Stimulated activated CD8-positive, alpha-beta memory T cell treated with anti-CD3 and anti-CD28 coated beads, Interleukin-7, amount 100 ng/mL, for 24 hours (primary cell): Measurements from ENCODE around the gene ERO1A.
"Not testable (repeated sequence)": the region's sequence is repeated elsewhere in the genome, so short reads cannot be mapped to it uniquely, and the experiment has no call there.

Source experiments
- DNase-seq: peaks from one replicate; pipeline ENCODE4 v3.0.0-alpha.2; 2020; ENCODE audit warnings: low read depth

The ERO1A gene

GRCh38 chr14:52695481-52696091, at the start of gene ERO1A:
Gene ERO1A (minus strand): TSS chr14:52695558. CDS start chr14:52695481, 77 bp downstream.
- peak; percentile 26 for DNase-seq

DNA sequence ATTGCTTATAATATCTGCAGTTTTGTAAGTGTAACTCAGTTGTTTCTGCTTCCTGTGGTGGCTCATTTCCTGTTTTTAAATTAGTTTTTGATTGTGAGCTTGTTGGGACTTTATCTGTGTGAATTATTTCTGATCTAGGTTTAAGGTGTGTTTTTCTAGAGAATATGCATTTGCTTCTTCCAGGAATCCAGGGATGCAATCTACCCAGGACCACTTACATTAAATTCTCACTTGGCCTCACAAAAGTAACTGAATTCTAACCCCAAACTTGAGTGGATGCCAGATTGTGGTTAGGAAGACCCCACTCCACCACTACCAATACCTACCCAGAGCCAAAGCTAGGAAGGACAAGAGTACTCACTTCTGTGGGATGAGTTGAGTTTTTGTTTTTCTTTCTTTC, 46.5 kb upstream of the ERO1A start:
- no peak for DNase-seq

DNA sequence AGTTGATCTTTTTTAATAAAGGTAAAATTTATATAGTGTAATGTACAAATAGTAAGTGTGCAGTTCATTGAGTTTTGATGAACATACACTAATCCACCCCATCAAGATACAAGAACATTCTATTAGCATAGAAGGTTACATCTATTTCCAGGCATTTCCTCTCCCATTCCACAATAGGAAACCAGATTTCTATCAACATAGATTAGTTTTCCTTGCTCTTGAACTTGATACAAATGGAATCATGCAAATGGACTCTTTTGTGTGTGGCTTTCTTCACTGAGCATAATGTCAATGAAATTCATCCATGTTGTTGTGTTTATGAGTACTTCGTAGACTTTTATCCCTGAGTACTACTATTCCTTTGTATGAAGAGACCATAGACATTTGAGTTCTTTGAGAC, 45.4 kb upstream of the ERO1A start:
- no peak for DNase-seq

- DNase-seq = no peak
Observed at GRCh38 chr14:52738409-52738808, 43.1 kb upstream of the ERO1A start.

- DNase-seq = no peak
Observed at GRCh38 chr14:52735921-52736489, 40.6 kb upstream of the ERO1A start.

DNA sequence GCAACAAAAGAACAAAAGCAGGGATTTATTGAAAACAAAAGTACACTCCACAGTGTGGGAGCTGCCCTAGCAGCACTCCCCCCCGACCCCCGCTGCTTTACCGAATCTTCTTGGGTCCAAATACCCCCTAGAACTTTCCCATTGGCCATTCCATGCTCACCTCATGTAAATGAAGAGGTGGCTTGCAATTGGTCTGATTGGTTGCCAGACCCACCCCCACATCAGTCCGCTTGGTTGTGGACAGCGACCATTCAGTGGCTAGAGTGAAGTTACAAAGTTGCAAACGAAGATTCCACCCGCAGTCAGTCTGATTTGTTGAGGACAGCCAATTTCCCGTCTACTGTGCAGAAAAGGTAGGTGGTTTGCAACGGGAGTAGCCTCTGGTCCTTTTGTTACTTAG, 38.5 kb upstream of the ERO1A start:
- DNase-seq = no peak

GRCh38 chr14:52730709-52731111, 35.4 kb upstream of the ERO1A start:
- DNase-seq = no peak

DNA sequence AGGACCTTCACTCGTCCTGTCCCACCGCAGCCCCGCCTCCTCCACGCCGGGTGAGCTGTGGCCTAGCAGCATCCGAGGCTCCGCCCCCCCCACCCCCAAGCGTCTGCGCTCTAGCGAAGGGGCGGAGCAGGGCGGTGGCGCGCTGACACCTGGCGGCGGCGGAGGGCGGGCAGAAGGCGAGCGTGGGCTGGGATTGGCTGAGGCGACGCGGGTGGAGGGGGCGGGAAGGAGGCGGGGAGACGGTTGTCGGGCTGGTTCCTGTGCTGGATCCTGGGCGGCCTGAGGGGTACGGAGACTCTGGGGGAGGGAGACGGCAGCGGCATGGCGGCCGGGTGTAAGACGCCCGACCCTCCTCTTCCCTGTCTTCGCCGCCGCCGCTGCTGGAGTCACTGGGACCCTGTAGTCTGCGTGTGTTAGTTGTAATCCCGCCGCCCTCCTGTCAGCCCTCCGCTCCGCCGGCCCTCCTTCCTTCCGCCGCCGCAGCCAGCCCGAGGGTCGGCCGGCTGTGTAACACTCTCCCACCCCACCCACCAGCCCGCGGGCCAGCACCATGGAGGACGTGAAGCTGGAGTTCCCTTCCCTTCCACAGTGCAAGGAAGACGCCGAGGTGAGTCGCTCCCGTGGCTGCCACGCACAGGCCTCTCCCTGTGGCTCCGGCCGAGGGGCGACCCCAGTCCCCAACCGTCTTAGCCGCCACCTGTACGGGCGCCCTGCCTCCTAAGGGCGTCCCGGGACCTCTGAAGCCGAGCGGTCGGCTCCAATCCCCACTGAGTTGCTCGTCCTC, 34.8 kb upstream of the ERO1A start, which contains the start of gene STYX:
Gene STYX, plus strand, starts transcription at position 242 of the 784 bp plus-strand sequence. Its CDS starts 309 bp downstream, at position 551.
- DNase-seq = peak; percentile 97

- no peak for DNase-seq
Observed at GRCh38 chr14:52729585-52729924, 34.2 kb upstream of the ERO1A start.

GRCh38 chr14:52729035-52729434, 33.7 kb upstream of the ERO1A start:
- not testable (repeated sequence) for DNase-seq

GRCh38 chr14:52727509-52727908, 32.2 kb upstream of the ERO1A start:
- not testable (repeated sequence) for DNase-seq

- no peak for DNase-seq
Observed at GRCh38 chr14:52724360-52724644, 28.9 kb upstream of the ERO1A start.

DNA sequence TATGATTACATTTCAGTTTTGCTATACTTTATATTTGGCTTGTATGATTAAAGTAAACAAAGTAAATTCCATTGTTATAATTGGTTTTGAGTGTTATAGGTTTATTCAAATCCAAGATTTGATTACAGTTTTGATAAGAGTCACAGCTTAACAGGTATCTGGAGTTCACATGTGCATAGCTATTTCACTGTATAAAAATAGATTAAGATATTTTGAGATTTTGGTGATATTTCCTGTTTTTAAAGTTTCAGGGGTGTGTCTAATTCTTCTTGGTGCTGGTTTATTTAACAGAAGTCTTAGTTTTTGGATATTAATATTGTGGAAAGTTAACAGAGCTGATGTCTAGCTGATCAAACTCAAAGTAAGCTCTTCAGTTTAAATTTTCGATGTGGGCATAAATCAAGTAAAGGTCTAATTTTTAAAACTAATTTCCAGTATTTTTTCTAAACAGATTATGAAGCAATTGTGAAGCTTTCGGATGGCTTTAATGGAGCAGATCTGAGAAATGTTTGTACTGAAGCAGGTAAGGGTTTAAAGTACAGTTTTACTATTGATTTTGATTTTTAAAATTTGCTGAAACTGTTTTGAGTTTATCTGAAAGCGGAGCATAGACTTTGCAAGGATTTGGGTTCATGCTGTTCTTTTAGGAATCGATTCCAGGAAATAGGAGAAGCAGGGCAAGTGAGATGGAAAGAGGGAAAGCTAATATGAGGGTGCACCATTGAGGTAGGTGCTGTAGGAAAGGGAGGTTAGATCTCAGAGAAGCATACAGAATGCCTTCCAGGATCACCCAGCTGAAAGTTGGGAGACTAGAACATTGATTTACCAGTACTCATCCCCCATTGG, 28.4 kb upstream of the ERO1A start:
- DNase-seq = no peak

- no peak for DNase-seq
Observed at GRCh38 chr14:52716155-52716554, 20.8 kb upstream of the ERO1A start.

DNA sequence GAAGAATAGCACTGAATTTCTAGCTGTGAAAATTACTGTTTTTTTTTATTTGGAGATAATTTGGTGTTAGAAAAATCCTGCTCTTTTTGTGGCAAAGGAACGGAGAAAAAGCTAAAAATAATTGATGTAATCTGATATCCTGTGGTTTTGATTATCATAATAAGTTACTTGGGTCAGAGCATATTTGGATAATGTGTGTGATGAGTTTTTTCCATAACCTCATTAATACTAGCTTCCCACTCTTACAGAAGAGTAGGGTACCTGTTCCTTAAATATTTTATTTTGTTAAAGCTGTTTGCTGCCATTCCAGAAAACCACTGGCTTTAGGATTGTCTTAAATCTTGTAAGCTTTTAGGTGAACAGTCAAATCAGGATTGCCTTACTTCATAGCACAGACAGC, 16.3 kb upstream of the ERO1A start:
- DNase-seq = no peak

DNA sequence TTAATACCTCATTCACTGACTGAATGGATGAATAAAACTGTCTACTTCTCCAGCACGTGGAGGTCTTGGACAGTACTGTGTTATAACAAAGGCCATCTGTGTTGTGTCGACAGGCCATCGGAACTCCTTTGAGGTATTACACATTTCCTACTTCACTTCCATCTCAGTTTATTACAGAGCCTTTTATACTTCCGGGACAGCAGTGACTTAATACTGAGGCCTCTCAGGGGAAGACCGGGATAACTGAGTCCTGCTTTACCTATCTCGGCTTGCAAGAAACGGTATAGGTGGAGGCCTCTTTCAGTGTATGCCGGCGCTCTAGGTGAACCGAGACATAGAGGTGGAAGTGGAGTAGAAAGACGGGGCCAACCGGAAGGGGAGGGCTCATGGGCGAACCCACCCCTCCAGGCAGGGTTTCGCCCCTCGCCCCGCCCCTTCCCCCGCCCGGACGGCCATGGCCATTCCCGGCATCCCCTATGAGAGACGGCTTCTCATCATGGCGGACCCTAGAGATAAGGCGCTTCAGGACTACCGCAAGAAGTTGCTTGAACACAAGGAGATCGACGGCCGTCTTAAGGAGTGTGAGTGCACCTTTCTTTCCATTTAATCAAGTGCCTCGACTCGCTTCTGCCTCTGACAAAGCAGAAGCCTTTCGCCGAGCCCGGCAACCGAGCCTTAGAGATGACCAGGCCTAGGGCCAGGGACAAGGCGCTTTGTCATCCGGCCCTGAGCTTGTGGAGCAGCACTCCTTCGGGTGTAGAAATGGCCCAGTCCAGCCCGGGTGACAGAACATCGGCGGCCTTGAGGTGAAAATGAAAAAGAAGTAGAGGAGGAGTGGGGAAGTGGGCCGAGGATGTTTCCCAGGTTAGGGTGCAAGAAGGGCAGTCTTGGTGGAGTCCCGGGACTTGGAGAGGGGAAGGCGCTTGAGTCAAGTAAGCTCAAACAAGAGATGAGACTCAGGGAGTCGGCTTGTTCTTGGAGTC, 11.7 kb upstream of the ERO1A start, which contains the start of gene PSMC6:
Gene PSMC6, plus strand, starts transcription at position 477 of the 983 bp plus-strand sequence. Its CDS starts 20 bp downstream, at position 497.
- peak; percentile 90 for DNase-seq

DNA sequence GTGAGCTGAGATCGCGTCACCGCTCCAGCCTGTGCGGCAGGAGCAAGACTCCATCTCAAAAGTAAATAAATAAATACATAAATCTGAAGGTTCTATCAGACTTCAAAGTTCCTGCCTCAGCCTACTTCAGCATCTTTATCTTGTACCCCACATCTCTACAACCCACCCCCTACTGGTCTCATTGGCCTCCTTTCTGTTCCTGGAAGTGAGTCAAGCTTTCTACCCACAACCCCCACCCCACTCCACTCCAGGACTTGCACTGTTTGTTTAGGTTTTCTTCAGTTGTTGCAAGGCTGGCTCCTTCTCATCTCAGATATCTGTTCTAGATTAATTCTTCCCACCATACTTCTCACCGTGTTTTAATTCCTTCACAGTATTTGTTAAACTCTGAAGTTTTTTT, 10.9 kb upstream of the ERO1A start:
- no peak for DNase-seq

DNA sequence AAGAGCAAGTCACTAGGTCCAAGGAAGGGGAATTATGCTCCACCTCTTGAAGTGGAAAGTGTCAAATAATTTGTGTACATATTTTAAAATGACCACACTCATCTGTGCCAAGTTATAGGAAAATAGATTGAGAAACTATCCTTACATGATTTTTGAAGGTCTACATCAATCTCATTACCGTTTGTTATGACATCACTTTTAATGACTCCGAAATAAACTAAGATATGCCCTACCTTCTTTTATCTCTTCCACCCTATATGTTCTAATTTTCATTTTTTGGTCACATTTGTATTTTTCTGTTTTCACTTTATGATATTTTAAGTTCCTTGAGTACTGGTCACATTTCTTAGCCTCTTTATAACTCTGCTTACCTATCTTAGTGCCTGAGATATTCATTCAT, 8.3 kb upstream of the ERO1A start:
- no peak for DNase-seq

DNA sequence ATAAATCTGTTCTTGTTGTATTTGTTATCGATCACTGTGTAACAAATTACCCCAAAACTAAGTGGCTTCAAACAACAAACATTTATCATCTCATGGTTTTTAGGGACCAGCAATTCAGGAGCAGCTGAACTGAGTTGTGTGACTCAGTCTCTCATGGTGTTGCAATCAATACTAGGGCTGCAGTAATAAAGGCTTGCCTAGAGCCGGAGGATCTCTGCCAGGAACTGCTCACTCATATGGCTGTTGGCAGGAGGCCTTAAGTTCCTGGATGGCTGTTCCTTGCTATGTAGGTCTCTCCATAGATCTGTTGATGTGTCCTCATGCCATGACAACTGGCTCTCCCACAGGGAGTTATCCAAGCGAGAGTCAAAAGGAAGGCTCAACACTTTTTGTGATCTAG, 7.9 kb upstream of the ERO1A start:
- no peak for DNase-seq

DNA sequence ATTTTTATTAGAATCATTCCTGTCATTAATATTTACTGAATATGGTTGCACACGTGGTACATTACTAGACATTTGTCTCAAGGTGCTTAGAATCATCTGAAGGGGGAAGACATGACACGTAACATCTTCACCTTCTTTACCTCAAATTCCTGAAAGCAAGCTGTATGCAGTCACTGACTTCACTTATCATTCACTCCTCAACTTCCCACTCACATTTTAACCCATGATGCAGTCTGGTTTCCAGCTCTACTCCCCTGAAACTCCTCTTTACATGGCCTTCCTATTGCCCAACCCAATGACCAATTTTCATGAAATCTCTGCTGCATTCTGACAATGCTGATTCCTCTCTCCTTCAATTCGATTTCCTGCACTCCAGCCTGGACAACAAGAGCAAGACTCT, 5.9 kb upstream of the ERO1A start:
- DNase-seq = no peak

DNA sequence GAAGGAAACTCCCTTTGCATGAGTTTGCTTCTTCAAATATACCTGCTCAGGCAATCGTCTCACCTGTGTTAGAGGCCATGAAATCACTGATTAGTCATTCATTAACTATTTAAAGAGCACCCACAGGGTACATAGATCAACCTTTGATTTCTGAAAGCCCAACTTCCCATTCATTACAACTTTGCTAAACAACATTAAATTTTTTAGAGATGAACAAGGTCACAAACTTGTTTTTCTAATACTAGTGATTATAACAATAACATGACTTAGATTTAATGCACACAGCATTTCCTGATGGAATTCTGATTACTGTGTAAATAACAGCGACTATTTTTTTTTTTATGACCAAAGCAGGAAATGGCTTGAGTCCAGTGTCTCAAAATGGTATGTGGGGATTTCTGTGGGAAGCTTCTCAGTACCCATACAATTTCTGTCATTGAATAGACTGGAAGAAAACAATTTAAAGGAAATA, 5.4 kb upstream of the ERO1A start:
- no peak for DNase-seq
